HEK293T (cell line): ENCODE results near the gene LCN12.

Experiments
- CTCF ChIA-PET: fragments of 350-600 bp; formaldehyde crosslinking; extraction: SDS; loops from one replicate; lab custom pipeline; 2021; ENCODE audit warnings: antibody characterized with exemption, inconsistent platforms; lab: Yijun Ruan, JAX
- POLR2A ChIA-PET: fragments of 350-600 bp; formaldehyde crosslinking; extraction: SDS; loops from one replicate; lab custom pipeline; 2020; ENCODE audit warnings: antibody characterized with exemption, inconsistent platforms; lab: Yijun Ruan, JAX
- DNase-seq: peaks from one replicate; pipeline ENCODE4 v3.0.0; 2012; ENCODE audit warnings: mixed read lengths; ENCODE audit errors: extremely low spot score
- ARNT ChIP-seq: fragments of 450-650 bp; IDR thresholded peaks from 2 replicates; pipeline ENCODE4 v1.6.1; 2017; ENCODE audit warnings: mild to moderate bottlenecking
- BHLHE40 ChIP-seq: fragments of 450-650 bp; IDR thresholded peaks from 2 replicates; pipeline ENCODE4 v1.6.1; 2016; ENCODE audit warnings: mild to moderate bottlenecking, moderate library complexity, borderline replicate concordance
- CTBP1 ChIP-seq: fragments of 450-650 bp; IDR thresholded peaks from 2 replicates; pipeline ENCODE4 v1.6.1; 2016; ENCODE audit warnings: borderline replicate concordance
- ELF4 ChIP-seq: fragments of 450-650 bp; IDR thresholded peaks from 2 replicates; pipeline ENCODE4 v1.6.1; 2017; ENCODE audit warnings: antibody characterized with exemption
- FOXA1 ChIP-seq: fragments of 450-650 bp; IDR thresholded peaks from 2 replicates; pipeline ENCODE4 v1.6.1; 2016; ENCODE audit warnings: mild to moderate bottlenecking
- FOXK2 ChIP-seq: fragments of 450-650 bp; IDR thresholded peaks from 2 replicates; pipeline ENCODE4 v1.6.1; 2016; ENCODE audit warnings: mild to moderate bottlenecking
- FOXM1 ChIP-seq: fragments of 450-650 bp; IDR thresholded peaks from 2 replicates; pipeline ENCODE4 v1.6.1; 2017; ENCODE audit warnings: mild to moderate bottlenecking, borderline replicate concordance
- HDGF ChIP-seq: fragments of 450-650 bp; IDR thresholded peaks from 2 replicates; pipeline ENCODE4 v1.6.1; 2017; ENCODE audit warnings: antibody characterized with exemption, borderline replicate concordance
- L3MBTL2 ChIP-seq: fragments of 450-650 bp; conservative IDR thresholded peaks from 2 replicates; pipeline ENCODE4 v1.6.1; 2016; ENCODE audit warnings: mild to moderate bottlenecking
- LEF1 ChIP-seq: fragments of 450-650 bp; IDR thresholded peaks from 2 replicates; pipeline ENCODE4 v1.6.1; 2017; ENCODE audit warnings: mild to moderate bottlenecking, borderline replicate concordance
- NFRKB ChIP-seq: fragments of 450-650 bp; IDR thresholded peaks from 2 replicates; pipeline ENCODE4 v1.6.1; 2016; ENCODE audit warnings: mild to moderate bottlenecking, moderate library complexity
- PKNOX1 ChIP-seq: fragments of 450-650 bp; IDR thresholded peaks from 2 replicates; pipeline ENCODE4 v1.6.1; 2016
- SP1 ChIP-seq: fragments of 450-650 bp; IDR thresholded peaks from 2 replicates; pipeline ENCODE4 v1.6.1; 2017
- SUZ12 ChIP-seq: fragments of 450-650 bp; IDR thresholded peaks from 2 replicates; pipeline ENCODE4 v1.6.1; 2016; ENCODE audit warnings: mild to moderate bottlenecking
- TARDBP ChIP-seq: fragments of 450-650 bp; IDR thresholded peaks from 2 replicates; pipeline ENCODE4 v1.6.1; 2016
- ZNF384 ChIP-seq: fragments of 450-650 bp; IDR thresholded peaks from 2 replicates; pipeline ENCODE4 v1.6.1; 2016

The LCN12 gene

DNA sequence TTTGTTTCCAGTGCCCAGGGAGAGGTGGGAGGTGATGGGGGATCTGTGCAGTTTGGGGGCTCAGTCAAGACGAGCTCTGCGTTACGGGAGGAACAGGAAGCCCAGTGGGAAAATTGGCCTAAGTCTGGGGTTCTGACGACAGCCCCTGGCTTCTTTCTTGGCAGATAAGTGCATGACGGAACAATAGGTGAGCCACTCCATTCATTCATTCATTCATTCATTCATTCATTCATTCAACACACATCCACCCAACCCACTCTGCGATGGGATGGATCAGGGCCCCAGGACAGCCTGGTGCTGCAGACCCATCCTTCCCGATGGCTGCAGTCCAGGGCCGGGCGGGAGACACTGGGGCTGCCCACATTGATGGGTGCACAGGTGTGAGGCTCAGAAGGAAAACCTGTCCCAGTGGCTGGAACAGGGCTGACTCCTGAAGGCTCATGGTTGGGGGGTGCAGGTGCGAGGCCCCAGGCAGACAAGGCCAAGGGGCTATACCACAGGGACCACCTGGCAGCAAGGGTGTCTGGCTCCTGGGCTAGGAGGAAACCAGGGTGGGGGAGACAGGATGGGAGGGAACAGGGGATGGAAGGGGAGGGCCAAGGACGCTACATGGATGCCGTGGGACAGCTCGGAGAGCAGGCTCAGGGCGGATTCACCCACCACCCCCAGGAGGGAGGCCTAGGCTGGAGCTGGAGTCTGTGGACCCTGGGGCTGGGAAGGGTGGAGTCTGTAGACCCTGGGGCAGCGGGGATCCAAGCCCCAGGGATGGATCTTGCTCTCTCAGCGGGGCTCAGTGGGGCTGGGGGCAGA, 28.8 kb downstream of the LCN12 start:
- ChIA-PET POLR2A (interaction anchor here (1.7 kb wide), 1 partner anchor 11 kb away, joined by 12 read pairs; no protein-coding TSS in a partner anchor), CTCF (interaction anchor here (0.6 kb wide), 1 partner anchor 280 kb away, joined by 3 read pairs; no protein-coding TSS in a partner anchor)
- TF ChIP-seq ARNT (no peak), ZNF384 (no peak), CTBP1 (no peak), HDGF (no peak), LEF1 (no peak)
- DNase-seq, result no peak

- TF ChIP-seq ARNT (no peak), FOXM1 (no peak), SUZ12 (no peak), SP1 (no peak), NFRKB (no peak), L3MBTL2 (no peak), ELF4 (no peak), PKNOX1 (no peak), ZNF384 (no peak), BHLHE40 (no peak), TARDBP (no peak), CTBP1 (no peak), HDGF (no peak), FOXA1 (no peak), FOXK2 (no peak), LEF1 (no peak)
- no peak for DNase-seq
- POLR2A ChIA-PET, result interaction anchor here (1.6 to 1.7 kb wide), 2 partner anchors 10 to 11 kb away, joined by 5 to 12 read pairs; no protein-coding TSS in a partner anchor
- CTCF ChIA-PET, result no interaction called here
These were observed 29.6 kb downstream of the LCN12 start for GRCh38 chr9:136981588-136982231.

GRCh38 chr9:136982232-136983051, 30.4 kb downstream of the LCN12 start, which contains the start of gene LCNL1:
TSS of gene LCNL1 (plus strand) at chr9:136982993. CDS start at chr9:136983587, 594 bp downstream.
- ChIA-PET CTCF (no interaction called here), POLR2A (interaction anchor here (1.6 to 1.7 kb wide), 2 partner anchors 9 to 11 kb away, joined by 5 to 12 read pairs; no protein-coding TSS in a partner anchor)
- TF ChIP-seq NFRKB (no peak), SP1 (no peak), ZNF384 (no peak), LEF1 (no peak), L3MBTL2 (no peak), PKNOX1 (no peak), FOXK2 (no peak), HDGF (no peak), TARDBP (no peak), FOXA1 (no peak), CTBP1 (no peak), BHLHE40 (no peak), FOXM1 (no peak), ARNT (no peak)
- DNase-seq, result no peak

GRCh38 chr9:136983167-136983566, 31.1 kb downstream of the LCN12 start:
- DNase-seq, result no peak
- TF ChIP-seq ZNF384 (no peak), SP1 (no peak), L3MBTL2 (no peak), CTBP1 (no peak), BHLHE40 (no peak), NFRKB (no peak), HDGF (no peak), FOXA1 (no peak), PKNOX1 (no peak), ELF4 (no peak), FOXK2 (no peak), ARNT (no peak), TARDBP (no peak), FOXM1 (no peak)
- ChIA-PET POLR2A (no interaction called here), CTCF (no interaction called here)

DNA sequence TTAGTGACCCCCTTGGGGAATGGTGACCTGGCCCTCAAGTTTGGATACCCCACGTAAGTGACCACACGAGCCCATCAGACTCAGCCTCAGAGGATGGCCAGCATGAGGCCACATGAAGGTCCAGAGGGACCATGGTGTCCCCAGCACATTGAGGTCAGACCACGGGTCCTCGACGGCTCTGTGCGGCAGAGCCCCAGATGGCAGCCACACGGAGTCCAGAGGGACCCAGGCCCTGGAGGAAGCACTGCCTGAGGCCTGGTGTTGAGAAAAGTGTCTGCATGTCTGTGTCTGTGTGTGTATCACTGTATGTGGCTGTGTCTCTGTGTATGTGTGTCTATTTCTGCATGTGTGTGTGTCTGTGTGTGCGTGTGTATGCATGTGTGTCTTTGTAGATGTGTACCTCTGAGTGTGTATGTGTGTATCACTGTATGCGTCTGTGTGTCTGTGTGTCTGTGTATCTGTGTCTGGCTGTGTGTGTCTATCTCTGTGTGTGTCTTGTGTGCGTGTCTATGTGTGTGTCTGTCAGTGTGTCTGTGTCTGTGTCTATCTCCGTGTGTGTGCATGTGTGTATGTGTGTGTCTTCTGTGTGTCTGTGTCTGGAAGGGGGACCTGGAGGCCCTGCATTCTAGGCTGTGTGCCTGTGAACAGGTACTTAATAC, 31.7 kb downstream of the LCN12 start:
- POLR2A ChIA-PET, result no interaction called here
- no peak for DNase-seq
- CTCF ChIA-PET, result no interaction called here
- TF ChIP-seq FOXM1, result no peak
- no peak for TF ChIP-seq L3MBTL2
